ENCODE measurements around the gene USP32.
A peak's percentile ranks its signal among the peaks of the same experiment; 100 is the strongest.
"Not testable (repeated sequence)": the region's sequence is repeated elsewhere in the genome, so short reads cannot be mapped to it uniquely, and the experiment has no call there.

USP32 gene

DNA sequence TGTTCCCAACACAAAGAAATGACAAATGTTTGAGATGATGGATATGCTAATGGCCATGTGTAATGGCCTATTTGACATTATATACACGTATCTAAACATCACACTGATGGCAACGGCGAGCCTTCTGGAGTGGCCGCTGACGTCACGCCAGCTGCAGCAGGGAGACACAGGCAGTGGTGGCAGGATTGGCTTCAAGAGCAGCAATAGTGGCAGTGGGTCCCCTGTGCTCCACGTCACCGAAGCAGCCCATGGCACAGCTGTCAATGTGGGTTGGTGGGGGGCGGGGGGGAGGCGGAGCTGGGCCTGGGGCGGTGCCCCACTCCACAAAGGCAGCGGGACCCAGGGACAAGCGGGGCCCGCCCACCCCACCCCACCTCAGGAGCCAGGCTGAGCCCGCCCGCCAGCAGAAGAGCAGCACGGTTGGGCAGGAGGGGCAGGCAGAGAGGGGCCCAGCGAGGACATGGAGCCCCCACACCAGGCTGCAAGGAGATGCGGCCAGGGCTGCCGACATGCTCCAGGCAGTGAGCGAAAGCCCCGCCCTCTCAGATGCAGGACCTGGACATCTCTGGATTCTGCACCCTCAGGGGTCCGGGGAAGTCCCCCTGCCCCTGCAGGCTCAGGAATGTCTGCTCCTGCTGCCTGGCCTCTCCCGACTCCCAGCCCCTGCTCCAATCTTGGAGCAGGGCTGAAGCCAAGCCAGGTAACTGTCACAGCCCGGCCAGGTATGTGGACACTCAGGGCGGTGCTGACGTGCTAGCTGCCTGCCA, 64.6 kb downstream of the USP32 start:
- DNase-seq = no peak

DNA sequence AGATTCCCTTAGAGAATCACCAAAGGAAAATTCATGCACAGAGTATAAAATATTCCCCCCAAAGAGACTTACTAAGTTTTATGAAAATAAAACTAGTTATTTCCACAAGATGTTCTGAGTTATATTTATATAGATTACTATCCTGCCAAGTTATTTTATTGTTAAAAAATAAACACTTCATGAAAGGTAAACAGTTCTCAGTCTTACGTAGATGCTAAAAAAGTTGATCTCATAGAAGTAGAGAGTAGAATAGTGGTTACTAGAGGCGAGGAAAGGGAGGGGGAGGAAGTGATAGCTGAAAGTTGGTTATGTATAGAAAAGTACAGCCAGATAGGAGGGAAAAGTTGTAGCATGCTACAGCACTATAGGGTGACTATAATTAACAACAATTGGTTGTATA, 65.2 kb downstream of the USP32 start:
- DNase-seq = no peak

DNA sequence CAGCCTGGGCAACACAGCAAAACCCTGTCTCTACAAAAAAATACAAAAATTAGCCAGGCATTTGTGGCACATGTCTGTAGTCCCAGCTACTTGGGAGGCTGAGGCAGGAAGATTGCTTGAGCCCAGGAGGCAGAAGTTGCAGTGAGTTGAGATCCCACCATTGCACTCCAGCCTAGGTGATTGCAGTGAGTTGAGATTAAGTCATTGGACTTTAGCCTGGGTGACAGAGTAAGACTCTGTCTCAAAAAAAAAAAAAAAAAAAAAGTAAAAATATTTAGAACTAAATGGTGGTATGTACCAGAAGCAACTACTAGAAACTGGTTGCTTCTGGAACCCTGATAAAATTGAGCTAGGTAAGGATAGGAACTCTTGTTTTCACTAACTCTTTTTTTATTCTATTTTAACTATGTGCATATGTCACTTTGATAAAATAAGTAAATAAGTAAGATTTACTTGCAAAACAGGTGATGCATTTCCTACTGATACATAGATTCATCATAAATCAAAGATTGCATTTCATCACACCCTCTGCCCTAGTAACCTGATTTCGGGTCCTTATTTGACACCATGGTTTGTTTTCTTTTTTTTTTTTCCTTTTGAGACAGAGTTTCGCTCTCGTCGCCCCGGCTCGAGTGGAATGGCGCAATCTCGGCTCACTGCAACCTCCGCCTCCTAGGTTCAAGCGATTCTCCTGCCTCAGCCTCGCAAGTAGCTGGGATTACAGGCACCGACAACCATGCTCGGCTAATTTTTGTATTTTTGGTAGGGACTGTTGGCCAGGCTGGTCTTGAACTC, 66.0 kb downstream of the USP32 start:
- no peak for DNase-seq

DNA sequence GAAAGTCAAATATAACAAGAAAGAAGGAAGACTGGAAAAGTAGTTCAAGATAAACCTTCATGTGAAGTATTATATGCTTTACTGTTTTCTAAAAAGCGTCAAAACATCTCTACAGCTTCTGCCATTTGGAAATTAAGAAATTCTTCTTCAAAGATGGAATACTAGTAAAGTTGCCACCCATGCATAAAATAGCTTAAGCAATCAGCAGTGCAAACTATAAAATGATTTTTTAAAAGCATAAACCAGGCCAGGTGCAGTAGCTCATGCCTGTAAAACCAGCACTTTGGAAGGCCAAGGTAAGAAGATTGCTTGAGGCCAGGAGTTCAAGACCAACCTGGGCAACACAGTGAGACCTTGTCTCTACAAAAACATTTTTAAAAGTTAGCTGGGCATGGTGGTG, 68.2 kb downstream of the USP32 start:
- DNase-seq = no peak

DNA sequence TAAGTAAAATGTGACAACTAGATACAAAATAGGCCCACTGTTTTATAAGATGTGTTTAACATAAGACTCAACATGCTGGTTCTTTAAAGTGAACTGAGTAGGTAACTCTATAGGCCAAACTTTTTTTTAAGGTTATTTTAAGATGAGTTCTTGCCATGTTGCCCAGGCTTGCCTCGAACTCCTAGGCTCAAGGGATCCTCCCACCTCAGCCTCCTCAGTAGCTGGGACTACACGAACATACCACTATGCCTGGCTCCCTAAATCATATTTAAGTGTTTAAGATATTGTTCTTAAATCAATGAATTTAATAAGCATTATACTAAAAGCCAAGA, 69.9 kb downstream of the USP32 start:
- no peak for DNase-seq

DNA sequence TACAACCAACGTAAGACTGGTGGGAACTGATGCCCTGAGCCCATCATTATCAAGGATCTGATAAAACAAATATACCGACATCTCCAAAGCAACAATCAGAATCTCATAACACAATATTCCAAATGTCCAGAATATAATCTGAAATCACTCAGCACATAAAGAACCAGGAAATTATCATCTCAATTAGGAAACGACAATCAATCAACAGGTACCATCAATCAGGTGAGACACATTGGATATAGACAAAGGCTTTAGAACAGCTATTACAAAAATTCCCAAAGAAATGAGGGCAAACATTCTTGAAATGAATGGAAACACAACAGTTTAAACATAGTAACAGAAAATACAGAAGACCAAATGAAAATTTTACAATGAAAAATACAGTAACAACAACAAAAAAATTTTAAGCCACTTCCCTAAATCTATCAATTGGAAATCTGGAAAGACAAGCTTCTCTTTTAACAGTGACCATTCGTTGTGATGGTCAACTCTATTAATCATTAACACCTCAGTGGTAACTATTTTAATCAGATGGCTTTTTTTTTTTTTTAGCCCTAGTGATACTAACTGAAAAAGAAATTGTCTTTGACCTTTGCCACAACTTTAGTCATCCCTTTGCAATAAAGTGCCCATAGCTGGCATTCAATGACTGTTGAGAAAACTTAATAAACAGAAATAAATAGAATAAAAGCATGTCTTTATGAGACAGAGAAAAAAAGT, 70.4 kb downstream of the USP32 start:
- no peak for DNase-seq

DNA sequence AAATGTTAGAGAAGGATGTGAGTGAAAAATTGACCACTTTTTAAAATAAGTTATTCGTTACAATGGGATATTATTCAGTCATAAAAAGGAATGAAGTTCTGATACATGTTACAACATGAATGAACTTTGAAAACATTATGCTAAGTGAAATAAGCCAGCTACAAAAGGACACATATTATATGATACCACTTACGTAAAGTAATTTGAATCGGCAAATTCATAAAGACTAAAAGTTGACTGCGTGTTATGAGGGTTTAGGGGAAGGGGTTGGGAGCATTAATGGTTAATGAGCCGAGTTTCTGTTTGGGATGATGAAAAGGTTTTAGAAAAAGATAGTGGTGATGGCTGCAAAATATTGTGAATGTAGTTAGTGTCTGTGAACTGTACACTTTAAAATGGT, 73.1 kb downstream of the USP32 start:
- no peak for DNase-seq

DNA sequence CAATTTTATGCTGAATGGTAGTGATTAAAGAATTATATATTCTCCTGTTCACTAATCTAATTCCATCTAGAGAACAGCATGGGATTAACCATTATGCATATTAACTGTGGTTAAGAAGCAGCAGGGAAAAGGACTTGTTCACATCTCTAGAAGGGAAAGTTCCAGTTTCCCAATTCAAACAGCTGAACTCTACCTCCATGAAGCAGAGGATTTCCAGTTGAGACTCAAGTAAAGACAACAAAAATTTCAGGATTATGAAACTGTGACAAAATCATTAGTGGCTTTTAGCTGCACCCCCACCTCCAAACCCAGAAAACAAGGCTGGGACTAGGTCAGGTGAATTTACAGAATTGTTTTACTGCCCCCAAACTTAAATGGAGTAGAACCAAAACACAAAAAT, 73.6 kb downstream of the USP32 start:
- DNase-seq = no peak

DNA sequence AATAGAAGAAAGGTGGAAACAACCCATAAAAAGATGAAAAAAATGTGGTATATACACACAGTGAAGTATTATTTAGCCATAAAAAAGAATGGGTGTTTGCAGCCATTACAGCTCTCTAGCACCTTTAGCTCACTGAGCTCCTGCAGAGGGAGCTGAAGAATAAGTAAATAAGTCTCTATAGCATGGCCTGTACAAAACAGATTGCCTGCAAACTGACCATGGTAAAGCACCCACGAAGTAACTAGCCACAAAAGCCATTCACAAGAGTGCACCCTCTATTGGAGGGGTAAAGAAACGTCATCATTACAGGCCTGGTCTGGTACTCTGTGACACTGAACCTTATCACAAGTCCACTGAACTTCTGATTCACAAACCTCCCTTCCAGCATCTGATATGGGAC, 76.3 kb downstream of the USP32 start:
- no peak for DNase-seq

DNA sequence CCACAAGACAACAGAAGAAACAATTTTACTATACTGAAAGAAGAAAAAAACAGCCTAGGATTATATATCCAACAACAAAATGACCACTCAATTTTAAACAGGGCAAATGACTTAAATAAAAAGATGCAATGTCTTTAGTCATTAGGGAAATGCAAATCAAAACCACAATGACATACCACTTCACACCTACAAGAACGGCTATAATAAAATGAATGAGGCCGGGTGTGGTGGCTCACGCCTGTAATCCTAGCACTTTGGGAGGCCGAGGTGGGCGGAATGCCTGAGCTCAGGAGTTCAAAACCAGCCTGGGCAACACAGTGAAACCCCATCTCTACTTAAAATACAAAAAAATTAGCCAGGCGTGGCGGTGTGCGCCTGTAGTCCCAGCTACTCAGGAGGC, 77.0 kb downstream of the USP32 start:
- not testable (repeated sequence) for DNase-seq

DNA sequence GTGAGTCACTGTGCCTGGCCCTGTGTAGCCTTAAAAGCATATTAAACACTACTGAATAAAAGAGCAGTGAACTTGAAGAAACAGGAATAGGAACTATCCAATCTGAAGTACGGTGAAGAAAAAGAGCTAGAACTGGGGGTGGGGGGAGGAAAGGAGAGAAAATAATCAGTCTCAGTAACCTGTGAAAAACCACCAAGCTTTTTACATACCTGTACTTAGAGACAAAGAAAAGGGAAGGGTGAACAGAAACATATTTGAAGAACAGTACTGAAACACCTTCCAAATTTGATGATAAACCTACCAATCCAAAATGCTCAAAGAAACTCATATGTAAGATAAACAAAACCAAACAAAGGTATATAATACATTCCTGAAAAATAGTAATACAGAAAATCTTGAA, 77.5 kb downstream of the USP32 start:
- no peak for DNase-seq

DNA sequence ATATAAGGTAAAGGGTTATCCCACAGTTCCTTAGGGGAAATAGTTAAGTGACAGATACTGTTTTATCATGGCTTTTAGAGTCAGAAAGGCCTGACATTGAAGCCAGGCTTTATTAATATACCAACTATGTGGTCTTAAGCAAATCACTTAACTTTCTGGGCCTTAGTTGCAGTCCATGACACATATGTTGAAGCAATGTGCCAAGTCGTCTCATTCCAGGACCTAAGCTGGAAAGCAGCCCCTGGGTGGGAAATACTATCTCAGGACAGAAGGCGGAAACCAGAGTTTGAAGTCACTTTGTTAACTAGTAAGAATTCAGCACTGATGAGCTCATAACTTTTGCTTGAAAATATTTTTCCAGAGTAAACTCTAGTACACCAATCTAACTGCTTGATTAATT, 80.0 kb downstream of the USP32 start:
- peak; percentile 44 for DNase-seq

DNA sequence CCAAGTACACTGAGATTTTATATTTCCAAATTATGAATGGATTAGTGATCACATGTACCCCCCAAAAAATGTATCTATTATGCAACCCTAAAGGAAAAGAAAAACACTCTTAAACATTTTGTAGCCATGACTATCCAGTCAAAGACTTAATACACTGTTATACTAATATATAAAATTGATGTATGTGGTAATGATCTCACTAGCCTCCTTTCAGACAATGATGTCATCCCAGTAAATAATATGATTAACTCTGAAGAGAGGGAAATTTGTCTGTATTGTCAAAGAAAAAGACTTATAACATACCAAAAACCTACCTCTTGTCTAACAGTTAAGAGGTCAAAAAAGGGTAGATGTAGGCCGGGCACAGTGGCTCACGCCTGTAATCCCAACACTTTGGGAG, 80.7 kb downstream of the USP32 start:
- peak; percentile 12 for DNase-seq

DNA sequence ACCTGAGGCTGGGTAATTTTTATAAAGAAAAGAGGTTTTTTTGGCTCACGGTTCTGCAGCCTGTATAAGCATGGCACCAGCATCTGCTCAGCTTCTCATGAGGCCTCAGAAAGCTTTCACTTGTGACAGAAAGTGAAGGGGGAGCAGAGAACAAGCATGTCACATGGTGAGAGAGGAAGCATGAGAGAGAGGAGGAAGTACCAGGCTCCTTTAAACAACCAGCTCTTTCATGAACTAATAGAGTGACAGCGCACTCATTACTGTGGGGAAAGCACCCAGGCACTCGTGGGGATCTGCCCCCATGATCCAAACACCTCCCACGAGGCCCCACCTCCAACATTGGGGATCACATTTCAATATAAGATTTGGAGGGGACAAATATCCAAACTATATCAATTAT, 86.8 kb downstream of the USP32 start:
- DNase-seq = no peak

DNA sequence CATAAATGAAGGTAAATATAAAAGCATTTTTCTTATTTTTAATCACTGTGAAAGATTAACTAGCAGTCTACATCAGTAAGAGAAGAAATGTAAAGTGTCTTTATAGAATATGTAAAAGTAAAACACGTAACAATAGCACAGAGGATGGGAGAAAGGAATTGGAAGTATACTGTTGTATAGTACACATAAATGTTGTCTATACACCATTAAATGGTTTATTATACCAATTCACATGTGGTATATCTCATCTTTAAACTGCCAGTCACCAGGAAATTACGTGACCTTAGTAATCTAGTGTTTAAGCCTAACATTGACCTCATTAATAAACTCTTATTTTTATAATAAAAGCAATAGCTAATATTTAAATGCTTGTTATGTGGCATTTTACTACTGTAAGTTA, 87.4 kb downstream of the USP32 start:
- no peak for DNase-seq

DNA sequence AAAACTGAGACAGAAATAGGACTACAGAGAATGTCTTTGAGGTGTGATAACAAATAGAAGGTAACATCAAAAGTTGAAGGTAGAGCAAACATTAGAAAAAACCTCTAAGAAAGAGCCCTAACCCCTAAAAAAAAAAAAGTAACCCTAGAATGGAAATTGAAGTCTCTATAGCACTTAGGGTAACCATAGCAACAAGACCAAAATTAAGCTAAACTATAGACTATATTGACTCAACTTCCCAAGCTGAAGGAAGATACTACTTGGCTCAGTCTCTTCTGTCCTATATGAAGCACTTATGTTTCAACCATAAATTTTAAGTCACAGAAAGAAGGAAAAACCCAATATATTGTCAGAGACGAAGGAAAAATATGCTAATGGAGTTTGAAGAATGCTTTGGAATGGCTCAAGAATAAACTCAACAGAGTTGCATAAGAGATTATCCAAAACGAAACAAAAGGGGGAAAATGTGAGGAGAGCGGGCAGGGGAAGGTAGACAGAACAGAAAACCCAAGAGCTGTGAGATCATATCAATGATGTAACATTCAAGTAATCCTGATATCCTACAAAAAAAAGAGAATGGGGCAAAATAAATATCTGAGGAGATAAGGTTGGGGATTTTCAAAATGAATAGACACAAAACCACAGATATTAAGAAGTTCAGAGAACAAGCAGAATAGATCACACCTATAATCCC, 88.4 kb downstream of the USP32 start:
- no peak for DNase-seq

DNA sequence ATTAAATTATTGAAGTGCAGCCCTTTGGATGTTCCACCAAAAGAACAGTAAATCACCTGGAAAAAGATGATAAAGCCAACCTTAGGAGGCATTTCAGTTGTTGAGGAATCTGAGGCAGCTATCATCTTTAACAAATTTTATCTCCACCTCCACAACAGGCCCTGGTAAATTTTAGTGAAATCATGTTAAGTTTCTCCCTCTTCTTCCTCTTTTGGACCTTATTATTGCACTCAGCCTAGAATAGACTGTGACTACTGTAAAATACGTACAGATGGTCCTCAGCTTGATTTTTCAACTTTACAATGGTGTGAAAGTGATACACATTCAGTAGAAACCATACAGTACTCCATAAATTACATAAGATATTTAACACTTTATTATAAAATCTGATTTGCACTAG, 90.3 kb downstream of the USP32 start:
- no peak for DNase-seq

DNA sequence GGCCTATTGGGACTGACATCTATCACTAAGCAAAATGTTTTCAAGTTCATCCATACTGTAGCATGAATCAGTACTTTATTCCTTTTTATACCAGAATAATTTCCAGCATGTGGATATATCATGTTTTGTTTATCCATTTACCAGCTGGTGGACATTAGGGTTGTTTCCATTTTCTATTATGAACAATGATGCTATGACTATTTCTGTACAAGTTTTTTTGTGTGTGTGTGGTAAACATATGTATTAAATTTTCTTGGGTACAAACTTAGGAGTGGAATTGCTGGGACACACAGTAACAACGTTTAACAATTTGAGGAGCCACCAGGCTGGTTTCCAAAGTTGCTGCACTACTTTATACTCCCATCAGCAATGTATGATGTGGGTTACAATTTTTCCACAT, 91.0 kb downstream of the USP32 start:
- no peak for DNase-seq

DNA sequence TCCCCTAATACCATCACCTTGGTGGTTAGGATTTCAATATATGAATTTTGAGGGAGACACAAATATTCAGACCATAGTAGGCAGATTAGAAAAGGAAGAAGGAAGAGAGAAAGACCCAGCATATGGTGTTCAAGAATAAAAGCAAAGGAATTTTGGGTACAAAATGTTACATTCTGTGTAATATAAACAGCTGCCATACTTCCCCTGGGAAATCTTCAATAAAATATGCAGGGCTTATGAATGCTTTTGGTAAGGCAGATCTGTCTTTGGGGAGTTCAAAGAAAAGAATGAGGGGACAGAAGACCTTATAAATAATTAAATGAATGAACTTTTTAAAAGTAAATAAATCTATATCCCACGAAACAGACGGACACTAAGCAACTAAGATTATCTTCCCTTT, 91.9 kb downstream of the USP32 start:
- DNase-seq = no peak

DNA sequence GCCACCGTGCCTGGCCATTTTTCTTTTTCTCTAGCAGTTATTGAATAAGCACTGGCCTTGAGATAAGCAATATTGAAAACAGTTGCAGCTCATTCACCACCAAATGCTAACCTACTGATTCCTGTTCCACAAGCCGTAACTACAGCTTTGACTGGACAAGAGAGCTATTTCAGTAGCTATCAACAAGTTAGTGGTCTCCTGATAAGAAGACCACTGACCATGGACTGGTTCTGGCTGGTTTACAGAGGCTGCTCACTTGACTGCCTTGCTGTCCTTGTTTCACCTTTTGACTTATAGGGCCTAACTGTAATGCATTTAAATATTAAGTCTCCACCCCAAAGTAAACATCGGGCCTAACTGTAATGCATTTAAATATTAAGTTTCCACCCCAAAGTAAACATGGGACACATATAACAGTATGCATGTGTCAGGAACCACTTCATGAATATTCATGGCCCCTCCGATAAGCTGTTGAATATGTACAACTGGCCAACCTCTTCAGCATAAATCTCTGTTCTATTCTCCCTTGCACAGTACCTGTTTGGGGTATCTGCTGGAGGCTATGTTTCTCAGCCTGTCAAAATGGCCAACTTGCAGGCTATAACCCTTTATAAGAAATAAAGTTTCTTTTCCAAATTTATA, 94.1 kb downstream of the USP32 start:
- no peak for DNase-seq

DNA sequence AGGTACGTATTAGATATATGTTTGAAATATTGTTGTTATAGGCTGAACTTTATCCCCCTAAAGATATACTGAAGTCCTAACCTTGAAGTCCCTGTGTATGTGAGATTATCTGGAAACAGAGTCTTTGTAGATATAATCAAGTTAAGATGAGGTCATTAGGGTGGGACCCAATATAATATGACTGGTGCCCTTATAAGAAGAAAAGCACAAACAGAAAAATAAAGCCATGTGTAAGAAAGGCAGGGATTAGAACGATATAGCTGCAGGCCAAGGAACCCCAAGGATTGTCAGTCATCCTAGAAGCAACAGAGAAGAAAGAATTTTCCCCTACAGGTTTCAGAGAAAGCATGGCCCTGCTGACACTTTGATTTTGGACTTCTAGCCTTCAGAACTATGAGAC, 95.8 kb downstream of the USP32 start:
- DNase-seq = no peak

DNA sequence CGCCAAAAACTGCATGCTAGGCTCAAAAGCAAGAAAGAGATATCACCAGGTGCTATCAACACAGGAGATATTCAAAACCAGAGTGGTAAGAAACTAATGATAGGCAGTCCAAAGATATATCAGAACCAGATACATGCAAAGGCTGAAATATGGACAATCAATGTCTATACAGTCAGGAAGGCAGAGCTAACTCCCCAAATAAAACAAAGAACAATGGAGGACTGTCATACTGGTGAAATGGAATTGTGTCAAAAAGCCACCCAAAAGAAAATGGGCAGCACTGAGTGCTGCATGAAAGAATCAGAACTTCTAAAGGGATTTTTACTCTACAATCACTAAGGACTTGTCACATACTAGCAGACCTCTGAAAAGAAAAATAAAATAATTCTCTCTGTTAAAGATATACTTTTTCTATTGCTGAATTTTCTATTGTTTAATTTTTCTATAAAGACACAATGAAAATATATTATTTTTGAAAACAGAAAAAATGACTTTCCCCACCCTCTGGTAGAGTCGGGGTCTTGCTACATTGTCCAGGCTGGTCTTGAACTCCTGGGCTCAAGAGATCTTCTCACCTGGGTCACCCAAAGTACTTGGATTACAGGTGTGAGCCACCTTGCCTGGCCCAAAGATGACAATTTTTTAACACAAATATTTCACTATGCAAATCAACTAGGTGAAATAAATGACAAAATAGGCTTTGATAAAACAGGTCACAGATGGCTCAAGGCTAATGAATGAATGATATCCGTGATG, 98.2 kb downstream of the USP32 start:
- no peak for DNase-seq
